ENCODE results near the gene CCNL1.
"Not testable (repeated sequence)": the region's sequence is repeated elsewhere in the genome, so short reads cannot be mapped to it uniquely, and the experiment has no call there.

Gene CCNL1

DNA sequence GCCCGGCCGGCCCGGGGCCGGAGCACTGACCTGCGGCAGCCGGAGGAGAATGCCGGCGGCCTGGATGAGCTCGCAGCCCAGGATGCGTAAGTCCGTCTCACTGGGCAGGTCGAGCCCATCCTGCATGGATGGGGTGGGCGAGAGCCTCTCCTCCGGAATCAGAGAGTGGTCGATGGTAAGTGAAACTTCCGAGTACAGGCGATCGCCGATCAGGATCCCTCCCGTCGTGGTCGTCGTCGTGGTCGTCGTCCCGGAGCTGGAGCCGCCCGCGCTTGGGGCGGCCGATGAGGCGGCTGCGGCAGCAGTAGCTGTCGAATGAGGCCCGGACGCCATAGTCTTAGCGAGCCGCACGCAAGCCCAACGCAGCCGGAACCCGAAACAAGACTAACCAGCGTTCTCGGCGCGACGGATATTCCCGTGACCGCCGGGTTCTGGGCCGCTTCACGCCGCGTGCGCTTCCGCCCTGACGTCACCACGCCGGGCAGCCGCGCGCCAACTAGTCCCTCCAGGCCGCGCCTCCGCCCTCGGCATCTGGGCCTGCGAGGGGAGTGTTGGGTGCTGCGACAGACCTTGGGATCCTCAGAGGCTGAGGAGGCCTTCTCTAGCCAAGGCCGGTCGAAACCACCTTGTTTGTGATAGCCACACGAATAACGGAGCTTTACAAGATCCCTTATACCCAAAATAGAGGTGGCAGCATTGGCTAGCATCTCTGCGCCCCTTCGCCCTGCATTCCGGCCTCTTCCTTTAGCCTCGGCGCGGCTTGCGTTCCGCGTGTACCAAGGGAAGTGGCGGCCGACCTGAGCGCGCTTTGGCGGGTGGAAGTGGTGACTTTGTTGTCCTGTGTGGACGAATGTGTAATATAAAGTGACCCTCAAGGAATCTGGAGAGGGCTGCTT lies at the start of gene CCNL1:
Gene CCNL1 (minus strand): TSS at position 386 of the 896 bp plus-strand sequence. CDS start 53 bp downstream, at position 333.
- H3K36me3 ChIP-seq: peaks cover 37% of the 10 kb centered on the region
- TF ChIP-seq Cebpa-rat (IDR thresholded peaks at IDR 0.05): no peak
- peak within 1 kb of the TSS; percentile 99 for H3K27ac ChIP-seq
- H4K20me1 ChIP-seq: peaks cover 47% of the 10 kb centered on the region
- H3K9me3 ChIP-seq: no peaks in the 10 kb centered on the region
- no peaks in the 10 kb centered on the region for H3K27me3 ChIP-seq
- H3K4me1 ChIP-seq: peaks cover 63% of the 10 kb centered on the region
- peak within 1 kb of the TSS; percentile 84 for H3K4me2 ChIP-seq
- peak within 1 kb of the TSS; percentile 100 for H3K9ac ChIP-seq
- H3K4me3 ChIP-seq: peak within 1 kb of the TSS; percentile 96

GRCh38 chr3:157204880-157205279 lies 44.9 kb upstream of the CCNL1 start:
- H3K27me3 ChIP-seq: no peaks in the 10 kb centered on the region
- no peaks in the 10 kb centered on the region for H4K20me1 ChIP-seq
- no peaks in the 10 kb centered on the region for H3K9me3 ChIP-seq
- no peak for TF ChIP-seq Cebpa-rat (IDR thresholded peaks at IDR 0.05)
- 0 out of 2 replicates have a peak overlapping the region, but pooled peaks have one; percentile 41 for H3K27ac ChIP-seq
- H3K9ac ChIP-seq: no peak overlapping the region; the same call in 1 of the 2 replicates
- no peak overlapping the region for H3K4me3 ChIP-seq
- H3K4me1 ChIP-seq: peaks cover 14% of the 10 kb centered on the region
- H3K36me3 ChIP-seq: peaks cover 7% of the 10 kb centered on the region; the same call in 1 of the 2 replicates
- peak overlapping the region; percentile 59 for H3K4me2 ChIP-seq

- TF ChIP-seq Cebpa-rat (IDR thresholded peaks at IDR 0.05): no peak
- H3K9me3 ChIP-seq: no peaks in the 10 kb centered on the region
- peak overlapping the region; percentile 59; the same call in 1 of the 2 replicates for H3K4me2 ChIP-seq
- H3K36me3 ChIP-seq: peaks cover 3% of the 10 kb centered on the region; the same call in 1 of the 2 replicates
- no peak overlapping the region for H3K9ac ChIP-seq
- no peaks in the 10 kb centered on the region for H3K27me3 ChIP-seq
- H3K4me3 ChIP-seq: no peak overlapping the region
- H3K4me1 ChIP-seq: peaks cover 14% of the 10 kb centered on the region
- no peak overlapping the region for H3K27ac ChIP-seq
- no peaks in the 10 kb centered on the region for H4K20me1 ChIP-seq
Measured at GRCh38 chr3:157204431-157204830, 44.5 kb upstream of the CCNL1 start.

- Histone ChIP-seq H3K27me3 (no peaks in the 10 kb centered on the region), H3K4me3 (no peak overlapping the region), H3K4me2 (no peak overlapping the region), H4K20me1 (no peaks in the 10 kb centered on the region), H3K9me3 (no peaks in the 10 kb centered on the region), H3K36me3 (no peaks in the 10 kb centered on the region), H3K4me1 (peaks cover 14% of the 10 kb centered on the region), H3K9ac (no peak overlapping the region), H3K27ac (no peak overlapping the region)
- TF ChIP-seq Cebpa-rat (IDR thresholded peaks at IDR 0.05): no peak
Measured at GRCh38 chr3:157201648-157202278, 41.8 kb upstream of the CCNL1 start.

- Histone ChIP-seq H3K4me1 (peaks cover 5% of the 10 kb centered on the region), H3K4me3 (no peak overlapping the region), H3K27me3 (no peaks in the 10 kb centered on the region), H3K36me3 (no peaks in the 10 kb centered on the region), H3K9ac (no peak overlapping the region), H3K4me2 (no peak overlapping the region), H4K20me1 (no peaks in the 10 kb centered on the region), H3K27ac (no peak overlapping the region), H3K9me3 (peaks cover 13% of the 10 kb centered on the region)
- TF ChIP-seq Cebpa-rat (IDR thresholded peaks at IDR 0.05): no peak
Measured at GRCh38 chr3:157199841-157200240, 39.9 kb upstream of the CCNL1 start.

DNA sequence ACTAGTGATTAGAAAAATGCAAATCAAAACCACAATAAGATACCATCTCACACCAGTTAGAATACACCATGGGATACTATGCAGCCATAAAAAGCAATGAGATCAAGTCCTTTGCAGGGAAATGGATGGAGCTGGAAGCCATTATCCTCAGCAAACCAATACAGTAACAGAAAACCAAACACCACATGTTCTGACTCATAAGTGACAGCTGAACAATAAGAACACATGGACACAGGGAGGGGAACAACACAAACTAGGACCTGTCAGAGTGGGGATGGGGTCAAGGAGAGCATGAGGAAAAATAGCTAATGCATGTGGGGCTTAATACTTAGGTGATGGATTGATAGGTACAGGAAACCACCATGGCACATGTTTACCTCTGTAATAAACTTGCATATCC lies 36.0 kb upstream of the CCNL1 start:
- no peak overlapping the region for H3K27ac ChIP-seq

GRCh38 chr3:157191149-157191548 lies 31.2 kb upstream of the CCNL1 start:
- H3K9ac ChIP-seq, H3K27ac ChIP-seq, H3K4me2 ChIP-seq, H3K27me3 ChIP-seq, H3K4me1 ChIP-seq, H4K20me1 ChIP-seq, H3K4me3 ChIP-seq: not testable (repeated sequence)
- Histone ChIP-seq H3K9me3 (peaks cover 70% of the 10 kb centered on the region), H3K36me3 (peaks cover 12% of the 10 kb centered on the region)

More for the DNA sequence above, 36.0 kb upstream of the CCNL1 start:
- Histone ChIP-seq H3K36me3 (no peaks in the 10 kb centered on the region), H3K9me3 (peaks cover 31% of the 10 kb centered on the region), H3K9ac (no peak overlapping the region), H3K4me2 (no peak overlapping the region), H3K4me1 (no peaks in the 10 kb centered on the region), H3K4me3 (no peak overlapping the region), H4K20me1 (no peaks in the 10 kb centered on the region), H3K27me3 (no peaks in the 10 kb centered on the region)
- TF ChIP-seq Cebpa-rat (IDR thresholded peaks at IDR 0.05): no peak

DNA sequence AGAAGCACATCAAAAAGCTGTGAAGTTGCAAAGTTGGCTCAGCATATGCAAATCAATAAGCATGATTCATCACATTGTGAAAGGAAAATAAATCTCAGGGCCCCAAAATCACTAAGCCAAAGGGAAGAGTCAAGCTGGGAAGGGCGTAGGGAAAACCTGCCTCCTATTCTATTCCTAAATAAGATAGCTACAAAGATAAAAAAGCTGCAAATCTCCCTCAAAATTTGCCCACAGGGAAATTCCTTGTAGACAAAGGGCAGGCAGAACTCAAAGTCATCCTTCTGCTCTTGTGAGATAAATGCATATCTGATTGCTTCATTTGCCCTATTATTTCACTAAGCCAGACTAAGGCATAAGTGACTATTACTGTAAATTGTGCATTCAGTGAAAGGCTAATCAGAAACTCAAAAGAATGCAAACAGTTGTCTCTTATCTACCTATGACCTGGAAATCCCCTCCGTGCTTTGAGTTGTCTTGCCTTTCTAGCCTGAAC lies 30.5 kb upstream of the CCNL1 start:
- Histone ChIP-seq H3K4me1 (no peaks in the 10 kb centered on the region), H3K36me3 (peaks cover 19% of the 10 kb centered on the region), H4K20me1 (no peaks in the 10 kb centered on the region), H3K27ac (no peak overlapping the region), H3K9me3 (peaks cover 70% of the 10 kb centered on the region), H3K9ac (no peak overlapping the region), H3K27me3 (no peaks in the 10 kb centered on the region), H3K4me2 (no peak overlapping the region), H3K4me3 (no peak overlapping the region)
- TF ChIP-seq Cebpa-rat (IDR thresholded peaks at IDR 0.05): no peak

- Histone ChIP-seq H3K9ac (no peak overlapping the region), H3K9me3 (peaks cover 70% of the 10 kb centered on the region), H3K27ac (no peak overlapping the region), H3K27me3 (no peaks in the 10 kb centered on the region), H4K20me1 (no peaks in the 10 kb centered on the region), H3K4me3 (no peak overlapping the region), H3K4me2 (no peak overlapping the region), H3K4me1 (no peaks in the 10 kb centered on the region), H3K36me3 (peaks cover 34% of the 10 kb centered on the region)
- no peak for TF ChIP-seq Cebpa-rat (IDR thresholded peaks at IDR 0.05)
Measured at GRCh38 chr3:157188391-157188790, 28.4 kb upstream of the CCNL1 start.

DNA sequence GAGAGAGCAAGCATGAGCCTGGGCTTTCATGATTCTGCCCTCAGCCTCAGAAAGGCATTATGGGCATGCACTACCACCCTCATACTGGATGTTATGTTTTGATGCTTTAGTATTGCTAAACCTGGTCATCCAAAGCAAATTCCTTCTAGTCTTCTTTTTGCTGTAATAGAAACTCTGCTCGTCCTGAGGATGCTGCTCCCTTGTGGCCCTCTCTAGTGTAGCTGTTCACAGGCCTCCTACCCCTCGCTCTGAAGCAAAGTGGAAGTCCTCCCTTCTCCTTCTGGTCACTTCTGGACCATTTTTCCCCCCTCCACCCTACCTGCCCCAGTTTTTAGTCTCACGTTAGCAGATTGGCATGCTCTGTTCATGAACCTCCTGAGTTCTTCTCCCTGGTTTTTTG lies 22.9 kb upstream of the CCNL1 start:
- no peak overlapping the region for H3K4me3 ChIP-seq
- no peak for TF ChIP-seq Cebpa-rat (IDR thresholded peaks at IDR 0.05)
- H3K4me1 ChIP-seq: no peaks in the 10 kb centered on the region
- peaks cover 68% of the 10 kb centered on the region for H3K36me3 ChIP-seq
- no peaks in the 10 kb centered on the region for H3K27me3 ChIP-seq
- H3K9ac ChIP-seq: no peak overlapping the region
- peaks cover 62% of the 10 kb centered on the region for H3K9me3 ChIP-seq
- H3K27ac ChIP-seq: no peak overlapping the region
- H3K4me2 ChIP-seq: no peak overlapping the region
- no peaks in the 10 kb centered on the region for H4K20me1 ChIP-seq
